GM12865 (cell line): ENCODE data around the gene CADM4.
"Not testable (repeated sequence)": the region's sequence is repeated elsewhere in the genome, so short reads cannot be mapped to it uniquely, and the experiment has no call there.

Source experiments
- DNase-seq: peaks from one replicate; pipeline ENCODE4 v3.0.0; 2010; ENCODE audit warnings: low read depth
- H3K4me3 ChIP-seq: 2 replicates; pipeline ENCODE4 v1.5.1; 2011; ENCODE audit warnings: mild to moderate bottlenecking, low read depth, low read length, control low read depth
- TF ChIP-seq, protein P1 (sequence below): IDR thresholded peaks from 2 replicates; pipeline ENCODE4 v1.5.1; 2011; ENCODE audit warnings: low read length, control low read depth, low read depth, inconsistent platforms; ENCODE audit not compliant: insufficient read depth; ENCODE audit errors: missing control alignments

The CADM4 gene

DNA sequence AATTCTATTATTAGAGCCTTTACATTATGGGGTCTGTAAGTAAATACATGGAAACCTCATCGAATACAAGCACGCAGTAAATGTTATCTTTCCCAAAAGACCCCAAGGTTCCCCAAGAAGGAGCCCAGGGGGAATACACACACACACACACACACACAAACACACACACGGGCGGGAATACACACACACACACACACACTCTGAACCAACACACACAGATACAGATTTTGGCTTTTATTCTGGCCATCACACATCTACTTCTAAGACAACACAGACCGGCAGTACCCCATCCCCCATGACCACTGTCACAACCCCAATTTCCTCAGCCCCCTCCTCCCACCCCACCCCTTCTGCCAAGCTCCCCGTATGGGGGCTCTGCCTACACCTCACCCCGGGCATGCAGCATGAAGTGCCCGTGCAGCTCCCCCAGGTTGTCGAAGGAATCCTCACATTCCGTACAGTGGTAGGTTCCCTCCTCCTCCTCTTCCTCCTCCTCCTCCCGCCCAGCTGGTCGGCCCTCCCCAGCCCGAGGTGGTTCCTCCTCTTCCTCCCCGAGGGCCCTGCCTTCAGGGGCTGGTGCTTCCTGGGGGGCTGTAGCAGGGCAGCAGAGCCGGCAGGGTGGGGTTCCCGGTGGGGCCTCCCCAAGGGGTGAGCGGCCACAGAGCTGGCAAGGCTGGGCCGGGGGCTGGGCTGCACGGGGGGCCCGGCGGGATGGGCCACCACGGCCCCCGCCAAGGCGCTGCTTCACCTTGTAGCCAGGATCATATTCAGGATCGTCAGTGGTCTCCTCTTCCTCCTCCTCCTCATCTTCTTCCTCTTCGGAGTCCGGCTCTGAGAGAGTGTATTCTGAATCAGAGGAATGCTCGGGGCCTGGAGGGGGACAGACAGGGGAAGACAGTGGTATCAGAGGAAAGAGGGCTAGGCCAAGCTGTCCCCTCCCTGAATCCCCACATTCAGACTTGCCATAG lies 32.1 kb downstream of the CADM4 start:
- TF ChIP-seq, protein P1, sequence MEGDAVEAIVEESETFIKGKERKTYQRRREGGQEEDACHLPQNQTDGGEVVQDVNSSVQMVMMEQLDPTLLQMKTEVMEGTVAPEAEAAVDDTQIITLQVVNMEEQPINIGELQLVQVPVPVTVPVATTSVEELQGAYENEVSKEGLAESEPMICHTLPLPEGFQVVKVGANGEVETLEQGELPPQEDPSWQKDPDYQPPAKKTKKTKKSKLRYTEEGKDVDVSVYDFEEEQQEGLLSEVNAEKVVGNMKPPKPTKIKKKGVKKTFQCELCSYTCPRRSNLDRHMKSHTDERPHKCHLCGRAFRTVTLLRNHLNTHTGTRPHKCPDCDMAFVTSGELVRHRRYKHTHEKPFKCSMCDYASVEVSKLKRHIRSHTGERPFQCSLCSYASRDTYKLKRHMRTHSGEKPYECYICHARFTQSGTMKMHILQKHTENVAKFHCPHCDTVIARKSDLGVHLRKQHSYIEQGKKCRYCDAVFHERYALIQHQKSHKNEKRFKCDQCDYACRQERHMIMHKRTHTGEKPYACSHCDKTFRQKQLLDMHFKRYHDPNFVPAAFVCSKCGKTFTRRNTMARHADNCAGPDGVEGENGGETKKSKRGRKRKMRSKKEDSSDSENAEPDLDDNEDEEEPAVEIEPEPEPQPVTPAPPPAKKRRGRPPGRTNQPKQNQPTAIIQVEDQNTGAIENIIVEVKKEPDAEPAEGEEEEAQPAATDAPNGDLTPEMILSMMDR: no peak
- DNase-seq: no peak
- H3K4me3 ChIP-seq: no peak overlapping the region

DNA sequence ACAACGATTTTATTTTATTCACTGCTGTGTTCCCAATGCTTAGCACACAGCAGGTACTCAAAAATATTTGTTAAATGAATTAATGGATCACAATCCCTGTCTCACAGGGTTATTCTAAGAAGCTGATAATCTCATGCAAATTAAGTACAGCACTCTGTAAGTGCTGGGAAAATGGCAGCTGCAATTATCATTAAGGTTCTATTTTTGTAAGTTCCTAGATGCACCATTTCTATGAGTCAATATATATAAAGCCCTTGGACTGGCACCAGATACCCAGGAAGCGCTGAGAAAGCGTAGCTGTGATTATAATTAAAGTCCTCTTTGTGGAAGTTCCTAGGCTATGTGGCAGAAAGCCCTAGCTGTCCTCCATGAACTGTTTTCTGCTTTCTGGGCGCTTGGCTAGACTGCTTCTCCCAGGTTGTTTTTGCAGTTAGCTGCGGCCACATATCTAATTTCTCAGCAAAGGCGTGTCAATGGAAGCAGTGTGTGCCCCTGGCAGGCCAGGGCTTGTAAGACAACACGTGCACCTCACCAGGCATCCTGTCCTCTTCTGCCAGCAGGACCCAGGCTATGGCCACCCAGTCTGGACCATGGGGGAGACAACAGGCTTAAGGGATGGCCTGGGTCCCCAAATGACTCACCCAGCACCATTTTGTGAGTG lies 33.0 kb downstream of the CADM4 start:
- TF ChIP-seq, protein P1: no peak
- no peak overlapping the region for H3K4me3 ChIP-seq
- no peak for DNase-seq

DNA sequence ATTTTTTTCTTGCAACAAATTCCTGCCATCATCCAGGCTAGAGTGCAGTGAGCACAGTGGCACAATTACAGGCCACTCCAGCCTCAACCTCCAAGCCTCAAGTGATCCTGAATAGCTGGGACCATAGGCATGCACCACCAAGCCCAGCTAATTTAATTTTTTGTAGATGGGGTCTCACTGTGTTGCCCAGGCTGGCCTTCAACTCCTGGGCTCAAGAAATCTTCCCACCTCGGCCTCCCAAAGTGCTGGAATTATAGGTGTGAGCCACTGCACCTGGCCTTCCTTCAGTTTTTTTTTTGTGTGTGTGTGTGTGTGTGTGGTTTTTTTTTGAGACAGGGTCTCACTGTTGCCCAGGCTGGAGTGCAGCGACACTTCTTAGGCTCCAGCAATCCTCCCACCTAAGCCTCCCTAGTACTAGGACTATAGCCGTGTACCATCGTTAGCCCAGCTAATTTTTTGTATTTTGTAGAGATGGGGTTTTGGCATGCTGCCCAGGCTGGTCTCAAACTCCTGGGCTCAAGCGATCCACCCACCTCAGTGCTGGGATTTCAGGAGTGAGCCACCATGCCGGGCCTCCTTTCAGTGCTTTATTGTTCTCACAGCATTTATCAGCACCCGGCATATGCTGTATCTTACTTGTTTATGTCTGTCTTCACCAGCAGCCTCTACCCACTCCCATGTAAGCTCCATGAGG lies 33.6 kb downstream of the CADM4 start:
- H3K4me3 ChIP-seq: no peak overlapping the region
- TF ChIP-seq, protein P1: no peak
- no peak for DNase-seq

DNA sequence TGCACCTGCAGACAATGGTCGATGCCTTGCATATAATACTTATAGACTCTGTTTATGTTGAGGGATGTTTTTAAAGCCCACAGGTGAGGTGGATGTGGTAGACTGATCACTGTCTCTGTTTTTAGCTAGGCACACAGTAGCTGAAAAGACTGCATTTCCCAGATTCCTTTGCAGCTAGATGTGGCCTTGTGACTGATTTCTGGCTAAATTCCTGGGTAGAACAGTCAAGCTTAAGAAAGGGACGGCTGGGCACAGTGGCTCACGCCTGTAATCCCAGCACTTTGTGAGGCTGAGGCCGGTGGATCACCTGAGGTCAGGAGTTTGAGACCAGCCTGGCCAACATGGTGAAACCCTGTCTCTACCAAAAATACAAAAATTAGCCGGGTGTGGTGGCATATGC lies 39.3 kb downstream of the CADM4 start:
- not testable (repeated sequence) for DNase-seq, H3K4me3 ChIP-seq

DNA sequence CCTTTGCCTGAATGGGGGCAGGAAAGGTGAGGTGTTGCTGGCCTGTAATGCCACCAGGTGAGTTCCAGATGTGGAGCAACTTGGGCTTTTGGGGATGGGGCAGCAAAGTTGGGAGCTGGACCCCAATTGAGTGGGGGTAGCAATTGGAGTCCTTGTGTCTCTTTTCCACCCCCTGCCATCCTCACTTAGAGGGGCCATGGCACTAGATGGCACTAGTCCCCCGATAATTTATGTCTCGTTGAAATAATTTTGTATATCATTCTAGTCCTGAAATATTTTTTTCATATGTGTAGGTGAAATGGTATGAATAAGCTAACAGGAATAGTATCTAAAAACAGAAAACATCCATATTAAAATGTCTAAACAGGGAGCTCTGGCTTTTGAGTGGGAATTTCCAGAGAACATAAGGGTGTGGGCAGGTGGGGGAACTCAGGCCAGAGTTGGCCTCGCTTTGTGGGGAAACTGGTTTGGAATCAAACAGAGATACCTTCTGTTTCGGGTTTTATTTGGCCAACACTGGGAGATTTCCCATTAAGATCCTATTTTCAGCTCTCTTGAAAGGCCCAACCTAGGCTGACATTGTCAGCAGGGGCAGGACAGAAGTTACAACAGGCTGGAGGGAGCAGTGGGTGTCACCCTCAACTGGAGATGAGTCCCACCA lies 39.9 kb downstream of the CADM4 start:
- TF ChIP-seq, protein P1: no peak
- H3K4me3 ChIP-seq: no peak overlapping the region
- DNase-seq: no peak

DNA sequence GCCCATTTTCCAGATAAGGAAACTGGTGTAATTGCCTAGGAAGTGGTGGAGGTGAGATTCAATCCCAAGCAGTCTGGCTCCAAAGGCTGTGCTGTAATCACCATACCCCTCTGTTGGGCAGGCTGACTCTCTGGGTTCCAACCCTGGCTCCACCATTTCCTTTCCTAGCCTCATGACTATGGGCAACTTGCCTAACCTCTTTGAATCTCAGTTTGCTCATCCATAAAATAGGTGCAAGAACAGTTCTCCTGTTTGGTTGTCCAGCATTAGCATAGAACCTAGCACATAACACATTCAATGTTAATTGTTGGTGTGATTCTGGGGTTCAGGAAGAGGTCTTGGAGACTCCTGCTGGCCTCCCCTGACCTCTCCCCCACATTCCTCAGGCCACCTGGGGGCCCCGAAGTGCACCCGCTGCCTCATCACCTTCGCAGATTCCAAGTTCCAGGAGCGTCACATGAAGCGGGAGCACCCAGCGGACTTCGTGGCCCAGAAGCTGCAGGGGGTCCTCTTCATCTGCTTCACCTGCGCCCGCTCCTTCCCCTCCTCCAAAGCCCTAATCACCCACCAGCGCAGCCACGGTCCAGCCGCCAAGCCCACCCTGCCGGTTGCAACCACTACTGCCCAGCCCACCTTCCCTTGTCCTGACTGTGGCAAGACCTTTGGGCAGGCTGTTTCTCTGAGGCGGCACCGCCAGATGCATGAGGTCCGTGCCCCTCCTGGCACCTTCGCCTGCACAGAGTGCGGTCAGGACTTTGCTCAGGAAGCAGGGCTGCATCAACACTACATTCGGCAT lies 41.0 kb downstream of the CADM4 start:
- TF ChIP-seq, protein P1: no peak
- no peak overlapping the region for H3K4me3 ChIP-seq
- DNase-seq: no peak
